K562 (cell line): Measurements from ENCODE around the gene C1QTNF9B. TPM values are rescaled to one million over a fixed set of nuclear protein-coding genes. Genes with fewer than 3 reads are reported as not detected.

Experiments used
- ATAC-seq: fragments of 200-7000 bp; cut with Tn5 transposase; 3 replicates; pipeline ENCODE4 v1.9.1; 2020; ENCODE audit warnings: moderate library complexity
- BruUV-seq: library from RNA; stranded (reverse); fragments of 400-500 nt; replicated peaks from 2 replicates; lab custom pipeline; 2021; lab: Mats Ljungman, UMichigan
- CTCF ChIA-PET: fragments of 300-600 bp; formaldehyde crosslinking; extraction: SDS; loops from one replicate; lab custom pipeline; 2021; ENCODE audit warnings: low intra/inter-chr PET ratio; lab: Yijun Ruan, JAX
- POLR2A ChIA-PET: fragments of 300-600, 350-650 bp; sonication (Branson Sonifier 250); formaldehyde crosslinking; extraction: SDS; loops from one replicate; lab custom pipeline; 2021; ENCODE audit warnings: antibody characterized with exemption, inconsistent platforms; lab: Yijun Ruan, JAX
- DNase-seq, 4 experiments: peaks; one replicate each; pipeline versions ENCODE4 v3.0.0 to v3.0.0-alpha.2; 2011 to 2018; ENCODE audit warnings: low spot score in 3 of 4, mixed read lengths in 3 of 4; ENCODE audit errors: extremely low read depth in 1 of 4
- FAIRE-seq: peaks from 2 replicates; lab custom pipeline; 2011; peaks lifted over from hg19 to GRCh38; lab: Jason Lieb, UNC
- H2AFZ ChIP-seq: 2 replicates; pipeline ENCODE4 v1.6.0; 2011; ENCODE audit warnings: low read depth, low read length, control low read depth, inconsistent platforms
- H3K27ac ChIP-seq: fragments of 200-600 bp; 3 replicates; pipeline ENCODE4 v1.8.0; 2011; ENCODE audit warnings: low read depth, mild to moderate bottlenecking, control low read depth, inconsistent platforms, low read length, moderate library complexity, mixed read lengths; ENCODE audit errors: extremely low read depth
- H3K27me3 ChIP-seq, 2 experiments: fragments of 300-600 bp in 1 of 2; 2 replicates in 1 of 2; 3 replicates in 1 of 2; pipeline versions ENCODE4 v1.6.0 to v1.8.0; 2011; ENCODE audit warnings: inconsistent platforms in 2 of 2, low read length in 2 of 2, mild to moderate bottlenecking in 1 of 2, mixed read lengths in 1 of 2, moderate library complexity in 1 of 2; ENCODE audit not compliant: control insufficient read depth in 2 of 2, insufficient read depth in 2 of 2
- H3K36me3 ChIP-seq: fragments of 300-600 bp; 3 replicates; pipeline ENCODE4 v1.8.0; 2011; ENCODE audit warnings: mild to moderate bottlenecking, low read length, inconsistent platforms; ENCODE audit not compliant: control insufficient read depth, insufficient read depth
- H3K4me1 ChIP-seq, 2 experiments: fragments of 200-600 bp in 1 of 2; replicated peaks in 1 of 2; 2 replicates in 1 of 2; 3 replicates in 1 of 2; pipeline versions ENCODE4 v1.5.1 to v1.8.0; 2011; ENCODE audit warnings: inconsistent platforms in 2 of 2, low read length in 2 of 2, mild to moderate bottlenecking in 1 of 2, mixed read lengths in 1 of 2, moderate library complexity in 1 of 2; ENCODE audit not compliant: control insufficient read depth in 2 of 2, insufficient read depth in 2 of 2
- H3K4me2 ChIP-seq: 2 replicates; pipeline ENCODE4 v1.6.1; 2011; ENCODE audit warnings: low read length, control low read depth, inconsistent platforms, mixed read lengths; ENCODE audit not compliant: insufficient read depth
- H3K4me3 ChIP-seq: fragments of 200-600 bp; sonication (generic), shearing (Covaris generic); 2 replicates; pipeline ENCODE4 v1.5.1; 2016; ENCODE audit warnings: control low read depth, inconsistent platforms
- H3K79me2 ChIP-seq: fragments of 200-600 bp; 3 replicates; pipeline ENCODE4 v1.8.0; 2011; ENCODE audit warnings: low read length, inconsistent platforms; ENCODE audit not compliant: control insufficient read depth, insufficient read depth
- H3K9ac ChIP-seq, 2 experiments: 2 replicates each; pipeline versions ENCODE4 v1.6.0 to v1.6.1; 2011; ENCODE audit warnings: low read depth in 2 of 2, low read length in 2 of 2, control low read depth in 1 of 2, inconsistent platforms in 1 of 2, mild to moderate bottlenecking in 1 of 2, mixed read lengths in 1 of 2; ENCODE audit not compliant: insufficient read depth in 1 of 2
- H3K9me1 ChIP-seq: one replicate; pipeline ENCODE4 v1.6.0; 2011; ENCODE audit warnings: inconsistent platforms, mild to moderate bottlenecking, low read length, moderate library complexity; ENCODE audit not compliant: control insufficient read depth, insufficient read depth
- H3K9me3 ChIP-seq: replicated peaks from 2 replicates; pipeline ENCODE4 v1.5.1; 2011; ENCODE audit warnings: low read depth, low read length, inconsistent platforms; ENCODE audit not compliant: control insufficient read depth, insufficient read depth
- H4K20me1 ChIP-seq: replicated peaks from 2 replicates; pipeline ENCODE4 v1.6.1; 2011; ENCODE audit warnings: low read length, inconsistent platforms, mixed read lengths; ENCODE audit not compliant: control insufficient read depth, insufficient read depth
- ATF7 ChIP-seq: fragments of 450-650 bp; IDR thresholded peaks from 2 replicates; pipeline ENCODE4 v1.7.1; 2014; ENCODE audit warnings: mild to moderate bottlenecking, moderate library complexity
- DPF2 ChIP-seq: fragments of 450-650 bp; IDR thresholded peaks from 2 replicates; pipeline ENCODE4 v1.6.1; 2016
- ELF4 ChIP-seq: fragments of 450-650 bp; formaldehyde crosslinking; IDR thresholded peaks from 2 replicates; pipeline ENCODE4 v1.4.0; 2022; ENCODE audit warnings: missing genetic modification characterization
- ESRRB ChIP-seq: fragments of 250-450 bp; sonication (Bioruptor Pico); IDR thresholded peaks from 2 replicates; pipeline ENCODE4 v1.5.0; 2020; ENCODE audit warnings: mild to moderate bottlenecking, moderate library complexity, borderline replicate concordance
- ETV1 ChIP-seq: fragments of 450-650 bp; conservative IDR thresholded peaks from 2 replicates; pipeline ENCODE4 v1.6.1; 2016; ENCODE audit warnings: missing genetic modification characterization, control low read depth, low read depth, missing compliant biosample characterization
- MAFK ChIP-seq: IDR thresholded peaks from 2 replicates; pipeline ENCODE4 v1.6.1; 2011; ENCODE audit warnings: low read length, improper control_type of control experiment
- POU5F1 ChIP-seq: fragments of 150-350 bp; IDR thresholded peaks from 2 replicates; pipeline ENCODE4 v1.6.1; 2014; ENCODE audit warnings: borderline replicate concordance, low read length, low read depth, mild to moderate bottlenecking; ENCODE audit not compliant: partially characterized antibody
- RAD51 ChIP-seq: fragments of 450-650 bp; IDR thresholded peaks from 2 replicates; pipeline ENCODE4 v1.7.1; 2016; ENCODE audit warnings: low read depth, mild to moderate bottlenecking, borderline replicate concordance
- RBM17 ChIP-seq: fragments of 200-400 bp; formaldehyde crosslinking; IDR thresholded peaks from 2 replicates; pipeline ENCODE4 v1.6.1; 2017; ENCODE audit warnings: low read depth, mild to moderate bottlenecking, low read length, borderline replicate concordance
- SMAD1 ChIP-seq: fragments of 150-350 bp; IDR thresholded peaks from 2 replicates; pipeline ENCODE4 v1.6.1; 2014; ENCODE audit warnings: low read length, low read depth; ENCODE audit not compliant: partially characterized antibody
- SMC3 ChIP-seq: conservative IDR thresholded peaks from 2 replicates; pipeline ENCODE4 v1.6.1; 2011; ENCODE audit warnings: low read depth, low read length, improper control_type of control experiment; ENCODE audit not compliant: insufficient read depth
- TAF9B ChIP-seq: fragments of 450-650 bp; IDR thresholded peaks from 2 replicates; pipeline ENCODE4 v1.6.1; 2018; ENCODE audit warnings: mild to moderate bottlenecking; ENCODE audit not compliant: partially characterized antibody
- TCF7 ChIP-seq: sonication (generic); IDR thresholded peaks from 2 replicates; pipeline ENCODE4 v1.6.1; 2016; ENCODE audit warnings: antibody characterized with exemption, borderline replicate concordance
- THRAP3 ChIP-seq: fragments of 450-650 bp; IDR thresholded peaks from 2 replicates; pipeline ENCODE4 v1.6.1; 2016; ENCODE audit warnings: mild to moderate bottlenecking, inconsistent platforms, borderline replicate concordance
- WHSC1 ChIP-seq: IDR thresholded peaks from one replicate; pipeline ENCODE4 v1.6.1; 2012; ENCODE audit warnings: low read length, control low read depth, inconsistent platforms
- ZBED1 ChIP-seq: IDR thresholded peaks from 2 replicates; pipeline ENCODE4 v1.6.1; 2014
- ZNF316 ChIP-seq: fragments of 450-650 bp; IDR thresholded peaks from 2 replicates; pipeline ENCODE4 v1.6.1; 2016
- WGBS: fragments of 100-300 bp; shearing (Covaris generic); methylation state at CpG from one replicate; pipeline ENCODE4 v1.1.6; 2016; ENCODE audit warnings: low coverage, mixed read lengths; ENCODE audit not compliant: insufficient coverage; ENCODE audit errors: missing lambda C conversion rate; 5-methylcytosine and 5-hydroxymethylcytosine counted together
- in situ Hi-C: fragments of 300-500 bp; cut with MboI; formaldehyde crosslinking; loops from 4 replicates; pipeline ENCODE4 v1.15.0; 2018; ENCODE audit warnings: inconsistent platforms, mixed read lengths
- intact Hi-C: fragments of 100-400 bp; cut with micrococcal nuclease; formaldehyde crosslinking; loops from 2 replicates; pipeline ENCODE4 v1.14.2; 2022
- polyA plus RNA-seq, 8 experiments: library from polyadenylated mRNA; depleted of rRNA in 4 of 8; stranded (reverse) in 5 of 8; unstranded in 3 of 8; fragments of >200 nt; fragmentation: Nextera tagmentation in 2 of 8; fragmentation: Illumina TruSeq in 1 of 8; extraction: Ambion mirVana in 2 of 8; extraction: Trizol in 1 of 8; gene quantifications; 2 replicates each; pipeline versions ENCODE4 v1.2.1 to v1.2.3, GENCODE V29; 2011 to 2014; ENCODE audit warnings: inconsistent platforms in 1 of 8, missing spikeins in 1 of 8
- total RNA-seq, 7 experiments: library from RNA; depleted of rRNA in 6 of 7; stranded (reverse); fragments of >200 nt in 6 of 7; fragmentation: Illumina TruSeq in 2 of 7; extraction: Trizol in 2 of 7; gene quantifications; 2 replicates each; pipeline versions ENCODE4 v1.2.1 to v1.2.3, GENCODE V29; 2011 to 2021; ENCODE audit warnings: low replicate concordance in 1 of 7
- TF ChIP-seq, protein P1 (sequence below): fragments of 450-650 bp; IDR thresholded peaks from 2 replicates; pipeline ENCODE4 v1.7.0; 2016; ENCODE audit warnings: borderline replicate concordance
- TF ChIP-seq, protein P2 (sequence below), 2 experiments: fragments of 450-650 bp in 1 of 2; sonication (generic) in 1 of 2; formaldehyde crosslinking in 1 of 2; IDR thresholded peaks in 1 of 2; conservative IDR thresholded peaks in 1 of 2; 2 replicates each; pipeline versions ENCODE4 v1.6.1 to v1.8.1; 2016 to 2023; ENCODE audit warnings: mild to moderate bottlenecking in 2 of 2, moderate library complexity in 2 of 2, inconsistent platforms in 1 of 2, missing genetic modification reagents in 1 of 2
- TF ChIP-seq, protein P3 (sequence below): fragments of 250-450 bp; sonication (Bioruptor Pico); IDR thresholded peaks from 2 replicates; pipeline ENCODE4 v1.5.0; 2021

C1QTNF9B gene
- total and polyA plus RNA-seq, 9 of the 15 experiments (the other 6 are each of a cell fraction or from before 2014, with no cell fraction given), result 0.14 to 0.94 (median 0.35) TPM; not detected in 3

DNA sequence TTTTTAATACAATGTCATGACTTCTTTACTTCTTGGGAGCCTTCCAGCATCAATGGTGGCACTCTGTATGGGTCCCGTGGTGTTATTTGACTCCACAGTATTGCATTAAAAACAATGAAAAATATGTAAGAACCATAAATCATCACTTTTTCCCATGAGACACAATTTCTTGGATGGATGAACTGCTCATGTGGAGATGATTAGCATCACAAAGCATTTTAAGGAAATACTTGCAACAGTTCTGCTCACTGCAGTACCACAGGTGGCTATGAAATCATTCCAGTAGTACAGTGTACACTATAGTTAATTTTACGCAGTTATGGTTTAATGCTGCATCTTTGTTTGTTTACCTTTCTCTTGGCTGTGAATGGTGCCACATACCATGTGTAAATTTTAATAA, 37.2 kb upstream of the C1QTNF9B start (continued):
- TF ChIP-seq ETV1 (tag) (no peak), RAD51 (no peak), ZNF316 (no peak), SMC3 (no peak)
- TF ChIP-seq, protein P1, sequence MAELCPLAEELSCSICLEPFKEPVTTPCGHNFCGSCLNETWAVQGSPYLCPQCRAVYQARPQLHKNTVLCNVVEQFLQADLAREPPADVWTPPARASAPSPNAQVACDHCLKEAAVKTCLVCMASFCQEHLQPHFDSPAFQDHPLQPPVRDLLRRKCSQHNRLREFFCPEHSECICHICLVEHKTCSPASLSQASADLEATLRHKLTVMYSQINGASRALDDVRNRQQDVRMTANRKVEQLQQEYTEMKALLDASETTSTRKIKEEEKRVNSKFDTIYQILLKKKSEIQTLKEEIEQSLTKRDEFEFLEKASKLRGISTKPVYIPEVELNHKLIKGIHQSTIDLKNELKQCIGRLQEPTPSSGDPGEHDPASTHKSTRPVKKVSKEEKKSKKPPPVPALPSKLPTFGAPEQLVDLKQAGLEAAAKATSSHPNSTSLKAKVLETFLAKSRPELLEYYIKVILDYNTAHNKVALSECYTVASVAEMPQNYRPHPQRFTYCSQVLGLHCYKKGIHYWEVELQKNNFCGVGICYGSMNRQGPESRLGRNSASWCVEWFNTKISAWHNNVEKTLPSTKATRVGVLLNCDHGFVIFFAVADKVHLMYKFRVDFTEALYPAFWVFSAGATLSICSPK, result no peak

GRCh38 chr13:23928985-23929384, 31.7 kb upstream of the C1QTNF9B start:
- Histone ChIP-seq H3K9ac (no peak overlapping the region), H3K27ac (no peak overlapping the region), H4K20me1 (no peaks in the 10 kb centered on the region), H3K79me2 (no peaks in the 10 kb centered on the region), H3K9me1 (no peaks in the 10 kb centered on the region), H3K9me3 (no peaks in the 10 kb centered on the region), H3K36me3 (no peaks in the 10 kb centered on the region), H3K4me1 (no peaks in the 10 kb centered on the region), H3K27me3 (no peaks in the 10 kb centered on the region), H2AFZ (no peak overlapping the region), H3K4me3 (no peak overlapping the region), H3K4me2 (no peak overlapping the region)
- no peak for DNase-seq
- in situ Hi-C loops (no loop called here), intact Hi-C loops (no loop called here)
- no CpG with 5 or more reads among the region's 2 CpGs for WGBS
- no peak for ATAC-seq
- no peak for FAIRE-seq
- POLR2A ChIA-PET, result no interaction called here
- no TSS peak for BruUV-seq
- CTCF ChIA-PET, result no interaction called here
- TF ChIP-seq ELF4, result no peak
- no peak for TF ChIP-seq SMAD1
- no peak for TF ChIP-seq ATF7
- no peak for TF ChIP-seq MAFK
- TF ChIP-seq DPF2, result no peak
- no peak for TF ChIP-seq ZBED1
- TF ChIP-seq, protein P2, sequence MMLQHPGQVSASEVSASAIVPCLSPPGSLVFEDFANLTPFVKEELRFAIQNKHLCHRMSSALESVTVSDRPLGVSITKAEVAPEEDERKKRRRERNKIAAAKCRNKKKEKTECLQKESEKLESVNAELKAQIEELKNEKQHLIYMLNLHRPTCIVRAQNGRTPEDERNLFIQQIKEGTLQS (IDR thresholded peaks at IDR 0.05), result no peak
- TF ChIP-seq, protein P2 (CRISPR knock-in tag; conservative IDR thresholded peaks at IDR 0.05), result no peak
- TF ChIP-seq WHSC1, result no peak
- no peak for TF ChIP-seq TAF9B
- no peak for TF ChIP-seq RBM17
- no peak for TF ChIP-seq ESRRB (CRISPR knock-in tag)
- TF ChIP-seq THRAP3, result no peak
- TF ChIP-seq TCF7, result no peak
- TF ChIP-seq, protein P3, sequence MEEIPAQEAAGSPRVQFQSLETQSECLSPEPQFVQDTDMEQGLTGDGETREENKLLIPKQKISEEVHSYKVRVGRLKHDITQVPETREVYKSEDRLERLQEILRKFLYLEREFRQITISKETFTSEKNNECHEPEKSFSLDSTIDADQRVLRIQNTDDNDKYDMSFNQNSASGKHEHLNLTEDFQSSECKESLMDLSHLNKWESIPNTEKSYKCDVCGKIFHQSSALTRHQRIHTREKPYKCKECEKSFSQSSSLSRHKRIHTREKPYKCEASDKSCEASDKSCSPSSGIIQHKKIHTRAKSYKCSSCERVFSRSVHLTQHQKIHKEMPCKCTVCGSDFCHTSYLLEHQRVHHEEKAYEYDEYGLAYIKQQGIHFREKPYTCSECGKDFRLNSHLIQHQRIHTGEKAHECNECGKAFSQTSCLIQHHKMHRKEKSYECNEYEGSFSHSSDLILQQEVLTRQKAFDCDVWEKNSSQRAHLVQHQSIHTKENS, result no peak
- TF ChIP-seq POU5F1, result no peak
